GM23338 (cell line): Measurements from ENCODE around the gene EBPL. TPM values are rescaled to one million over a fixed set of nuclear protein-coding genes. Genes with fewer than 3 reads are reported as not detected.

Source experiments
- ATAC-seq: fragments of 200-7000 bp; cut with Tn5 transposase; 3 replicates; pipeline ENCODE4 v1.9.1; 2020
- DNase-seq: peaks from one replicate; pipeline ENCODE4 v3.0.0-alpha.2; 2015; ENCODE audit warnings: low spot score
- H2AFZ ChIP-seq: fragments of 200-600 bp; sonication (generic); 2 replicates; pipeline ENCODE4 v1.8.0; 2016; ENCODE audit warnings: antibody characterized with exemption, mild to moderate bottlenecking, moderate library complexity
- H3F3A ChIP-seq: fragments of 200-600 bp; sonication (generic); replicated peaks from 2 replicates; pipeline ENCODE4 v1.8.0; 2017; ENCODE audit warnings: antibody characterized with exemption, mixed run types, low read depth
- H3K27ac ChIP-seq: fragments of 200-600 bp; sonication (generic); 2 replicates; pipeline ENCODE4 v1.6.1; 2016; ENCODE audit warnings: low read depth
- H3K27me3 ChIP-seq: fragments of 200-600 bp; sonication (generic); 2 replicates; pipeline ENCODE4 v1.8.0; 2016; ENCODE audit warnings: mild to moderate bottlenecking, mixed run types, moderate library complexity; ENCODE audit not compliant: insufficient read depth
- H3K36me3 ChIP-seq: fragments of 200-600 bp; sonication (generic); 2 replicates; pipeline ENCODE4 v1.8.0; 2016; ENCODE audit warnings: mild to moderate bottlenecking; ENCODE audit not compliant: insufficient read depth
- H3K4me1 ChIP-seq: fragments of 200-600 bp; sonication (generic); 2 replicates; pipeline ENCODE4 v1.8.0; 2016; ENCODE audit warnings: mild to moderate bottlenecking, moderate library complexity; ENCODE audit not compliant: insufficient read depth
- H3K4me2 ChIP-seq: fragments of 200-600 bp; sonication (generic); 2 replicates; pipeline ENCODE4 v1.7.1; 2017; ENCODE audit warnings: mixed run types
- H3K4me3 ChIP-seq: fragments of 200-600 bp; sonication (generic); 2 replicates; pipeline ENCODE4 v1.6.1; 2016; ENCODE audit warnings: mixed run types
- H3K79me2 ChIP-seq: fragments of 200-600 bp; sonication (generic); replicated peaks from 2 replicates; pipeline ENCODE4 v1.8.0; 2017; ENCODE audit warnings: mild to moderate bottlenecking; ENCODE audit not compliant: insufficient read depth
- H3K9me2 ChIP-seq: fragments of 200-600 bp; sonication (generic); 2 replicates; pipeline ENCODE4 v1.8.0; 2017; ENCODE audit not compliant: insufficient read depth
- H4K20me1 ChIP-seq: fragments of 200-600 bp; sonication (generic); replicated peaks from 2 replicates; pipeline ENCODE4 v1.8.0; 2017; ENCODE audit warnings: mild to moderate bottlenecking; ENCODE audit not compliant: insufficient read depth
- H3K27ac Mint-ChIP-seq: 2 replicates; pipeline ENCODE4 v1.8.0; 2020; ENCODE audit warnings: inconsistent platforms, mild to moderate bottlenecking, moderate library complexity, mixed read lengths
- H3K27me3 Mint-ChIP-seq: 3 replicates; pipeline ENCODE4 v1.8.0; 2022; ENCODE audit warnings: low read depth, mild to moderate bottlenecking, moderate library complexity, mixed read lengths, inconsistent platforms; ENCODE audit not compliant: insufficient read depth, poor library complexity
- H3K36me3 Mint-ChIP-seq: 3 replicates; pipeline ENCODE4 v1.8.0; 2021; ENCODE audit warnings: low read depth, mild to moderate bottlenecking, inconsistent platforms, moderate library complexity, mixed read lengths
- H3K4me1 Mint-ChIP-seq: 3 replicates; pipeline ENCODE4 v1.8.0; 2020; ENCODE audit warnings: mild to moderate bottlenecking, inconsistent platforms, mixed read lengths
- H3K4me3 Mint-ChIP-seq: 3 replicates; pipeline ENCODE4 v1.8.0; 2021; ENCODE audit warnings: moderate library complexity, mild to moderate bottlenecking, inconsistent platforms, mixed read lengths
- H3K9me3 Mint-ChIP-seq: 3 replicates; pipeline ENCODE4 v1.8.0; 2020; ENCODE audit warnings: moderate library complexity, mild to moderate bottlenecking, inconsistent platforms, mixed read lengths
- CREB1 ChIP-seq: fragments of 250-450 bp; sonication (Bioruptor Pico); IDR thresholded peaks from 2 replicates; pipeline ENCODE4 v1.5.0; 2020; ENCODE audit warnings: low read depth, mild to moderate bottlenecking, moderate library complexity
- EZH2 ChIP-seq: fragments of 200-600 bp; sonication (generic); IDR thresholded peaks from one replicate; pipeline ENCODE4 v1.8.0; 2017; ENCODE audit warnings: antibody characterized with exemption, mild to moderate bottlenecking, low read depth; ENCODE audit not compliant: unreplicated experiment
- EZH2phosphoT487 ChIP-seq: fragments of 200-600 bp; sonication (generic); IDR thresholded peaks from one replicate; pipeline ENCODE4 v1.8.1; 2018; ENCODE audit warnings: antibody characterized with exemption; ENCODE audit not compliant: unreplicated experiment
- JUNB ChIP-seq: IDR thresholded peaks from one replicate; pipeline ENCODE4 v1.6.1; 2016; ENCODE audit warnings: antibody characterized with exemption; ENCODE audit not compliant: unreplicated experiment
- NANOG ChIP-seq: IDR thresholded peaks from 2 replicates; pipeline ENCODE4 v1.6.1; 2016; ENCODE audit warnings: antibody characterized with exemption, borderline replicate concordance
- POLR2AphosphoS5 ChIP-seq: IDR thresholded peaks from 2 replicates; pipeline ENCODE4 v1.6.1; 2016; ENCODE audit warnings: antibody characterized with exemption, low read depth
- STAT1 ChIP-seq: IDR thresholded peaks from one replicate; pipeline ENCODE4 v1.6.1; 2016; ENCODE audit warnings: antibody characterized with exemption; ENCODE audit not compliant: unreplicated experiment
- polyA plus RNA-seq: library from polyadenylated mRNA; unstranded; fragments of >200 nt; fragmentation: Nextera tagmentation; extraction: Ambion mirVana; gene quantifications from 2 replicates; pipeline ENCODE4 v1.2.1, GENCODE V29; 2016
- total RNA-seq: library from RNA; depleted of rRNA; stranded (reverse); fragments of >200 nt; shearing (Covaris generic); gene quantifications from 2 replicates; pipeline ENCODE4 v1.2.3, GENCODE V29; 2014
- TF ChIP-seq, protein P1 (sequence below): IDR thresholded peaks from one replicate; pipeline ENCODE4 v1.6.1; 2018; ENCODE audit warnings: antibody characterized with exemption; ENCODE audit not compliant: unreplicated experiment
- TF ChIP-seq, protein P2 (sequence below): IDR thresholded peaks from 2 replicates; pipeline ENCODE4 v1.6.1; 2016; ENCODE audit warnings: antibody characterized with exemption
- TF ChIP-seq, protein P3 (sequence below): fragments of 250-450 bp; sonication (Bioruptor Pico); IDR thresholded peaks from 2 replicates; pipeline ENCODE4 v1.5.0; 2020; ENCODE audit warnings: mild to moderate bottlenecking, moderate library complexity
- TF ChIP-seq, protein P4 (sequence below), 2 experiments: fragments of 200-600 bp in 1 of 2; sonication (generic) in 1 of 2; conservative IDR thresholded peaks; 2 replicates each; pipeline versions ENCODE4 v1.5.1 to v1.6.1; 2016 to 2017; ENCODE audit warnings: antibody characterized with exemption in 2 of 2, low read depth in 2 of 2, mild to moderate bottlenecking in 2 of 2, moderate library complexity in 1 of 2

Gene EBPL
- total and polyA plus RNA-seq, 2 experiments from 2014 or later: 231 to 245 TPM

DNA sequence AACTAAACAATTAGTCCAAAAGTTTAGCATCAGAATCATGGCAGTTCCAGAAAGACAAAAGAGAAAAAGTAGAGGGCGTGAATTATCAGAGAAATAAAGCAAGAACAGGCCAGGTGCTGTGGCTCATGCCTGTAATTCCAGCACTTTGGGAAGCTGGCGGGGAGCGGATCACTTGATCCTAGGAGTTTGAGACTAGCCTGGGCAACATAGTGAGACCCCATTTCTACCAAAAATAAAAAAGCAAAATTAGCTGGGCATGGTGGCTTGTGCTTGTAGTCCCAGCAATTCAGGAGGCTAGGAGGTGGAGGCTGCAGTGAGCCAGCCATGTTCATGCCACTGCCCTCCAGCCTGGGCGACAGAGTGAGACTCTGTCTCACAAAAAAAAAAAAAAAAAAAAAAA, 44.6 kb downstream of the EBPL start (continued):
- TF ChIP-seq, protein P1, sequence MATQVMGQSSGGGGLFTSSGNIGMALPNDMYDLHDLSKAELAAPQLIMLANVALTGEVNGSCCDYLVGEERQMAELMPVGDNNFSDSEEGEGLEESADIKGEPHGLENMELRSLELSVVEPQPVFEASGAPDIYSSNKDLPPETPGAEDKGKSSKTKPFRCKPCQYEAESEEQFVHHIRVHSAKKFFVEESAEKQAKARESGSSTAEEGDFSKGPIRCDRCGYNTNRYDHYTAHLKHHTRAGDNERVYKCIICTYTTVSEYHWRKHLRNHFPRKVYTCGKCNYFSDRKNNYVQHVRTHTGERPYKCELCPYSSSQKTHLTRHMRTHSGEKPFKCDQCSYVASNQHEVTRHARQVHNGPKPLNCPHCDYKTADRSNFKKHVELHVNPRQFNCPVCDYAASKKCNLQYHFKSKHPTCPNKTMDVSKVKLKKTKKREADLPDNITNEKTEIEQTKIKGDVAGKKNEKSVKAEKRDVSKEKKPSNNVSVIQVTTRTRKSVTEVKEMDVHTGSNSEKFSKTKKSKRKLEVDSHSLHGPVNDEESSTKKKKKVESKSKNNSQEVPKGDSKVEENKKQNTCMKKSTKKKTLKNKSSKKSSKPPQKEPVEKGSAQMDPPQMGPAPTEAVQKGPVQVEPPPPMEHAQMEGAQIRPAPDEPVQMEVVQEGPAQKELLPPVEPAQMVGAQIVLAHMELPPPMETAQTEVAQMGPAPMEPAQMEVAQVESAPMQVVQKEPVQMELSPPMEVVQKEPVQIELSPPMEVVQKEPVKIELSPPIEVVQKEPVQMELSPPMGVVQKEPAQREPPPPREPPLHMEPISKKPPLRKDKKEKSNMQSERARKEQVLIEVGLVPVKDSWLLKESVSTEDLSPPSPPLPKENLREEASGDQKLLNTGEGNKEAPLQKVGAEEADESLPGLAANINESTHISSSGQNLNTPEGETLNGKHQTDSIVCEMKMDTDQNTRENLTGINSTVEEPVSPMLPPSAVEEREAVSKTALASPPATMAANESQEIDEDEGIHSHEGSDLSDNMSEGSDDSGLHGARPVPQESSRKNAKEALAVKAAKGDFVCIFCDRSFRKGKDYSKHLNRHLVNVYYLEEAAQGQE: no peak
- TF ChIP-seq STAT1: no peak

DNA sequence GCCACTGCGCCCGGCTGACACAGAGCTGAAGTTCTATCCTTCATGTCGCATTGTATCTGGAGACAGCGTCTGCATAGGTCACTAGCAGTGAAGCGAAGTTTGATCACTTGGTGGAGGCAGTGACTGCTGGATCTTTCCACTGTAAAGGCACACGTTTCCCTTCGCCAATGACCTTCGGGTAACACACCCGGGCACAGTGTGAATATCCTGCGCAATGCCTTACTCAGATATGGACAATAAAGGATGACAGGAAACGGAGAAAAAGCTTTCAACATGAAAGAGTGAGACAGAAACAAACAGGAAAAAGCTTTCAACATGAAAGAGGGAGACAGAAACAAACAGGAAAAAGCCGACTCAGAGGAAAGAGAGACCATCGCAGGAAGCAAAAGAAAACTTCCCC, 45.8 kb downstream of the EBPL start:
- no peak overlapping the region for H3K4me2 ChIP-seq
- H3K9me3 Mint-ChIP-seq: no peaks in the 10 kb centered on the region
- H3K27me3 ChIP-seq: no peaks in the 10 kb centered on the region
- no peak overlapping the region for H3K27ac ChIP-seq
- H4K20me1 ChIP-seq: no peaks in the 10 kb centered on the region
- no peaks in the 10 kb centered on the region for H3K27me3 Mint-ChIP-seq
- H3K36me3 Mint-ChIP-seq: no peaks in the 10 kb centered on the region
- no peaks in the 10 kb centered on the region for H3K79me2 ChIP-seq
- no peaks in the 10 kb centered on the region for H3F3A ChIP-seq
- H3K4me3 Mint-ChIP-seq: no peak overlapping the region
- peaks cover 7% of the 10 kb centered on the region; the same call in 1 of the 3 replicates for H3K4me1 Mint-ChIP-seq
- 0 out of 2 replicates have a peak, but pooled peaks cover 3% of the 10 kb centered on the region for H3K9me2 ChIP-seq
- DNase-seq: no peak
- no peak overlapping the region for H3K4me3 ChIP-seq
- H3K36me3 ChIP-seq: no peaks in the 10 kb centered on the region
- no peak for ATAC-seq
- no peak overlapping the region for H3K27ac Mint-ChIP-seq
- H2AFZ ChIP-seq: no peak overlapping the region
- H3K4me1 ChIP-seq: peaks cover 7% of the 10 kb centered on the region; the same call in 1 of the 2 replicates
- TF ChIP-seq, protein P2, sequence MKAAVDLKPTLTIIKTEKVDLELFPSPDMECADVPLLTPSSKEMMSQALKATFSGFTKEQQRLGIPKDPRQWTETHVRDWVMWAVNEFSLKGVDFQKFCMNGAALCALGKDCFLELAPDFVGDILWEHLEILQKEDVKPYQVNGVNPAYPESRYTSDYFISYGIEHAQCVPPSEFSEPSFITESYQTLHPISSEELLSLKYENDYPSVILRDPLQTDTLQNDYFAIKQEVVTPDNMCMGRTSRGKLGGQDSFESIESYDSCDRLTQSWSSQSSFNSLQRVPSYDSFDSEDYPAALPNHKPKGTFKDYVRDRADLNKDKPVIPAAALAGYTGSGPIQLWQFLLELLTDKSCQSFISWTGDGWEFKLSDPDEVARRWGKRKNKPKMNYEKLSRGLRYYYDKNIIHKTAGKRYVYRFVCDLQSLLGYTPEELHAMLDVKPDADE: no peak
- TF ChIP-seq, protein P3, sequence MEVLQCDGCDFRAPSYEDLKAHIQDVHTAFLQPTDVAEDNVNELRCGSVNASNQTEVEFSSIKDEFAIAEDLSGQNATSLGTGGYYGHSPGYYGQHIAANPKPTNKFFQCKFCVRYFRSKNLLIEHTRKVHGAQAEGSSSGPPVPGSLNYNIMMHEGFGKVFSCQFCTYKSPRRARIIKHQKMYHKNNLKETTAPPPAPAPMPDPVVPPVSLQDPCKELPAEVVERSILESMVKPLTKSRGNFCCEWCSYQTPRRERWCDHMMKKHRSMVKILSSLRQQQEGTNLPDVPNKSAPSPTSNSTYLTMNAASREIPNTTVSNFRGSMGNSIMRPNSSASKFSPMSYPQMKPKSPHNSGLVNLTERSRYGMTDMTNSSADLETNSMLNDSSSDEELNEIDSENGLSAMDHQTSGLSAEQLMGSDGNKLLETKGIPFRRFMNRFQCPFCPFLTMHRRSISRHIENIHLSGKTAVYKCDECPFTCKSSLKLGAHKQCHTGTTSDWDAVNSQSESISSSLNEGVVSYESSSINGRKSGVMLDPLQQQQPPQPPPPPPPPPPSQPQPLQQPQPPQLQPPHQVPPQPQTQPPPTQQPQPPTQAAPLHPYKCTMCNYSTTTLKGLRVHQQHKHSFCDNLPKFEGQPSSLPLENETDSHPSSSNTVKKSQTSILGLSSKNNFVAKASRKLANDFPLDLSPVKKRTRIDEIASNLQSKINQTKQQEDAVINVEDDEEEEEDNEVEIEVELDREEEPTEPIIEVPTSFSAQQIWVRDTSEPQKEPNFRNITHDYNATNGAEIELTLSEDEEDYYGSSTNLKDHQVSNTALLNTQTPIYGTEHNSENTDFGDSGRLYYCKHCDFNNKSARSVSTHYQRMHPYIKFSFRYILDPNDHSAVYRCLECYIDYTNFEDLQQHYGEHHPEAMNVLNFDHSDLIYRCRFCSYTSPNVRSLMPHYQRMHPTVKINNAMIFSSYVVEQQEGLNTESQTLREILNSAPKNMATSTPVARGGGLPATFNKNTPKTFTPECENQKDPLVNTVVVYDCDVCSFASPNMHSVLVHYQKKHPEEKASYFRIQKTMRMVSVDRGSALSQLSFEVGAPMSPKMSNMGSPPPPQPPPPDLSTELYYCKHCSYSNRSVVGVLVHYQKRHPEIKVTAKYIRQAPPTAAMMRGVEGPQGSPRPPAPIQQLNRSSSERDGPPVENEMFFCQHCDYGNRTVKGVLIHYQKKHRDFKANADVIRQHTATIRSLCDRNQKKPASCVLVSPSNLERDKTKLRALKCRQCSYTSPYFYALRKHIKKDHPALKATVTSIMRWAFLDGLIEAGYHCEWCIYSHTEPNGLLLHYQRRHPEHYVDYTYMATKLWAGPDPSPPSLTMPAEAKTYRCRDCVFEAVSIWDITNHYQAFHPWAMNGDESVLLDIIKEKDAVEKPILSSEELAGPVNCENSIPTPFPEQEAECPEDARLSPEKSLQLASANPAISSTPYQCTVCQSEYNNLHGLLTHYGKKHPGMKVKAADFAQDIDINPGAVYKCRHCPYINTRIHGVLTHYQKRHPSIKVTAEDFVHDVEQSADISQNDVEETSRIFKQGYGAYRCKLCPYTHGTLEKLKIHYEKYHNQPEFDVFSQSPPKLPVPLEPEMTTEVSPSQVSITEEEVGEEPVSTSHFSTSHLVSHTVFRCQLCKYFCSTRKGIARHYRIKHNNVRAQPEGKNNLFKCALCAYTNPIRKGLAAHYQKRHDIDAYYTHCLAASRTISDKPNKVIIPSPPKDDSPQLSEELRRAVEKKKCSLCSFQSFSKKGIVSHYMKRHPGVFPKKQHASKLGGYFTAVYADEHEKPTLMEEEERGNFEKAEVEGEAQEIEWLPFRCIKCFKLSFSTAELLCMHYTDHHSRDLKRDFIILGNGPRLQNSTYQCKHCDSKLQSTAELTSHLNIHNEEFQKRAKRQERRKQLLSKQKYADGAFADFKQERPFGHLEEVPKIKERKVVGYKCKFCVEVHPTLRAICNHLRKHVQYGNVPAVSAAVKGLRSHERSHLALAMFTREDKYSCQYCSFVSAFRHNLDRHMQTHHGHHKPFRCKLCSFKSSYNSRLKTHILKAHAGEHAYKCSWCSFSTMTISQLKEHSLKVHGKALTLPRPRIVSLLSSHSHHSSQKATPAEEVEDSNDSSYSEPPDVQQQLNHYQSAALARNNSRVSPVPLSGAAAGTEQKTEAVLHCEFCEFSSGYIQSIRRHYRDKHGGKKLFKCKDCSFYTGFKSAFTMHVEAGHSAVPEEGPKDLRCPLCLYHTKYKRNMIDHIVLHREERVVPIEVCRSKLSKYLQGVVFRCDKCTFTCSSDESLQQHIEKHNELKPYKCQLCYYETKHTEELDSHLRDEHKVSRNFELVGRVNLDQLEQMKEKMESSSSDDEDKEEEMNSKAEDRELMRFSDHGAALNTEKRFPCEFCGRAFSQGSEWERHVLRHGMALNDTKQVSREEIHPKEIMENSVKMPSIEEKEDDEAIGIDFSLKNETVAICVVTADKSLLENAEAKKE: no peak
- no peak for TF ChIP-seq JUNB
- TF ChIP-seq EZH2phosphoT487: no peak
- no peak for TF ChIP-seq NANOG
- TF ChIP-seq POLR2AphosphoS5: no peak
- TF ChIP-seq EZH2: no peak
- no peak for TF ChIP-seq CREB1 (CRISPR knock-in tag)
- TF ChIP-seq, protein P4, sequence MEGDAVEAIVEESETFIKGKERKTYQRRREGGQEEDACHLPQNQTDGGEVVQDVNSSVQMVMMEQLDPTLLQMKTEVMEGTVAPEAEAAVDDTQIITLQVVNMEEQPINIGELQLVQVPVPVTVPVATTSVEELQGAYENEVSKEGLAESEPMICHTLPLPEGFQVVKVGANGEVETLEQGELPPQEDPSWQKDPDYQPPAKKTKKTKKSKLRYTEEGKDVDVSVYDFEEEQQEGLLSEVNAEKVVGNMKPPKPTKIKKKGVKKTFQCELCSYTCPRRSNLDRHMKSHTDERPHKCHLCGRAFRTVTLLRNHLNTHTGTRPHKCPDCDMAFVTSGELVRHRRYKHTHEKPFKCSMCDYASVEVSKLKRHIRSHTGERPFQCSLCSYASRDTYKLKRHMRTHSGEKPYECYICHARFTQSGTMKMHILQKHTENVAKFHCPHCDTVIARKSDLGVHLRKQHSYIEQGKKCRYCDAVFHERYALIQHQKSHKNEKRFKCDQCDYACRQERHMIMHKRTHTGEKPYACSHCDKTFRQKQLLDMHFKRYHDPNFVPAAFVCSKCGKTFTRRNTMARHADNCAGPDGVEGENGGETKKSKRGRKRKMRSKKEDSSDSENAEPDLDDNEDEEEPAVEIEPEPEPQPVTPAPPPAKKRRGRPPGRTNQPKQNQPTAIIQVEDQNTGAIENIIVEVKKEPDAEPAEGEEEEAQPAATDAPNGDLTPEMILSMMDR (conservative IDR thresholded peaks at IDR 0.05; ENCODE audit: low read depth in 2 of 2): no peak
